HEK293 (cell line): ENCODE results near the gene DLX2.

Experiments
- CTCF ChIA-PET: fragments of 350-600 bp; formaldehyde crosslinking; extraction: SDS; loops from one replicate; lab custom pipeline; 2021; ENCODE audit warnings: antibody characterized with exemption; lab: Yijun Ruan, JAX
- POLR2A ChIA-PET: fragments of 300-600 bp; formaldehyde crosslinking; extraction: SDS; loops from one replicate; lab custom pipeline; 2020; ENCODE audit warnings: antibody characterized with exemption, inconsistent platforms; lab: Yijun Ruan, JAX
- H3K27ac ChIP-seq: fragments of 200-500 bp; sonication (Bioruptor generic); 2 replicates; pipeline ENCODE4 v1.5.1; 2014; ENCODE audit warnings: low read depth, low read length, control low read depth, inconsistent platforms; ENCODE audit errors: extremely low read depth
- H3K36me3 ChIP-seq, 2 experiments: fragments of 200-500 bp in 1 of 2; sonication (Bioruptor generic) in 1 of 2; 1 replicate in 1 of 2; 2 replicates in 1 of 2; pipeline ENCODE4 v1.5.1; 2014 to 2017; ENCODE audit warnings: inconsistent platforms in 2 of 2, low read length in 2 of 2; ENCODE audit not compliant: control insufficient read depth in 2 of 2, insufficient read depth in 1 of 2
- H3K4me1 ChIP-seq: fragments of 200-500 bp; sonication (Bioruptor generic); 2 replicates; pipeline ENCODE4 v1.5.1; 2014; ENCODE audit warnings: mild to moderate bottlenecking, low read length, inconsistent platforms; ENCODE audit not compliant: control insufficient read depth, insufficient read depth
- H3K4me3 ChIP-seq: 2 replicates; pipeline ENCODE4 v1.5.1; 2011; ENCODE audit warnings: low read depth, mild to moderate bottlenecking, control low read depth, low read length, moderate library complexity
- H3K9me3 ChIP-seq: fragments of 200-500 bp; sonication (Bioruptor generic); 2 replicates; pipeline ENCODE4 v1.5.1; 2014; ENCODE audit warnings: low read depth, low read length, inconsistent platforms; ENCODE audit not compliant: control insufficient read depth, insufficient read depth
- IKZF3 ChIP-seq: fragments of 450-650 bp; IDR thresholded peaks from 2 replicates; pipeline ENCODE4 v1.5.0; 2018; ENCODE audit warnings: missing biosample characterization, mild to moderate bottlenecking, missing genetic modification characterization, moderate library complexity
- REPIN1 ChIP-seq: fragments of 450-650 bp; formaldehyde crosslinking; IDR thresholded peaks from 2 replicates; pipeline ENCODE4 v1.5.1; 2017; ENCODE audit warnings: missing biosample characterization, missing genetic modification characterization, low read depth
- SCRT2 ChIP-seq: fragments of 450-650 bp; formaldehyde crosslinking; IDR thresholded peaks from 2 replicates; pipeline ENCODE4 v1.5.1; 2016; ENCODE audit warnings: missing biosample characterization, missing genetic modification characterization
- SP3 ChIP-seq: fragments of 450-650 bp; formaldehyde crosslinking; IDR thresholded peaks from 2 replicates; pipeline ENCODE4 v1.5.1; 2016; ENCODE audit warnings: missing biosample characterization, missing genetic modification characterization
- ZBTB11 ChIP-seq: fragments of 450-650 bp; formaldehyde crosslinking; conservative IDR thresholded peaks from 2 replicates; pipeline ENCODE4 v1.5.1; 2016; ENCODE audit warnings: low read depth, missing biosample characterization, missing genetic modification characterization
- ZBTB17 ChIP-seq: fragments of 450-650 bp; formaldehyde crosslinking; IDR thresholded peaks from 2 replicates; pipeline ENCODE4 v1.5.1; 2016; ENCODE audit warnings: missing biosample characterization, missing genetic modification characterization
- ZNF184 ChIP-seq: fragments of 450-650 bp; IDR thresholded peaks from 2 replicates; pipeline ENCODE4 v1.5.1; 2018; ENCODE audit warnings: missing biosample characterization, mild to moderate bottlenecking, missing genetic modification characterization
- ZNF202 ChIP-seq: fragments of 450-650 bp; formaldehyde crosslinking; IDR thresholded peaks from 2 replicates; pipeline ENCODE4 v1.5.1; 2016; ENCODE audit warnings: missing biosample characterization, missing genetic modification characterization, borderline replicate concordance
- ZNF350 ChIP-seq: fragments of 450-650 bp; formaldehyde crosslinking; IDR thresholded peaks from 2 replicates; pipeline ENCODE4 v1.5.0; 2017; ENCODE audit warnings: missing biosample characterization, mild to moderate bottlenecking, missing genetic modification characterization
- ZNF362 ChIP-seq: fragments of 450-650 bp; formaldehyde crosslinking; IDR thresholded peaks from 2 replicates; pipeline ENCODE4 v1.5.1; 2016; ENCODE audit warnings: missing biosample characterization, missing genetic modification characterization
- ZNF366 ChIP-seq: fragments of 450-650 bp; formaldehyde crosslinking; conservative IDR thresholded peaks from 2 replicates; pipeline ENCODE4 v1.5.1; 2016; ENCODE audit warnings: missing biosample characterization, missing genetic modification characterization
- ZNF555 ChIP-seq: fragments of 450-650 bp; formaldehyde crosslinking; conservative IDR thresholded peaks from 2 replicates; pipeline ENCODE4 v1.5.1; 2017; ENCODE audit warnings: missing biosample characterization, mild to moderate bottlenecking, missing genetic modification characterization, inconsistent platforms
- ZNF600 ChIP-seq: fragments of 450-650 bp; formaldehyde crosslinking; IDR thresholded peaks from 2 replicates; pipeline ENCODE4 v1.5.1; 2016; ENCODE audit warnings: missing biosample characterization, missing genetic modification characterization
- ZNF645 ChIP-seq: fragments of 450-650 bp; formaldehyde crosslinking; IDR thresholded peaks from 2 replicates; pipeline ENCODE4; 2016; ENCODE audit warnings: missing biosample characterization, missing genetic modification characterization
- ZNF701 ChIP-seq: fragments of 450-650 bp; formaldehyde crosslinking; IDR thresholded peaks from 2 replicates; pipeline ENCODE4 v1.5.1; 2016; ENCODE audit warnings: missing biosample characterization, missing genetic modification characterization
- ZNF768 ChIP-seq: fragments of 450-650 bp; formaldehyde crosslinking; IDR thresholded peaks from 2 replicates; pipeline ENCODE4 v1.5.1; 2018; ENCODE audit warnings: missing biosample characterization, mild to moderate bottlenecking, missing genetic modification characterization
- ZNF830 ChIP-seq: fragments of 450-650 bp; IDR thresholded peaks from 2 replicates; pipeline ENCODE4 v1.5.0; 2018; ENCODE audit warnings: missing biosample characterization, missing genetic modification characterization, low read depth, mild to moderate bottlenecking, moderate library complexity
- ZNF837 ChIP-seq: fragments of 450-650 bp; formaldehyde crosslinking; IDR thresholded peaks from 2 replicates; pipeline ENCODE4 v1.5.1; 2016; ENCODE audit warnings: missing biosample characterization, missing genetic modification characterization
- TF ChIP-seq, protein P1 (sequence below): fragments of 450-650 bp; formaldehyde crosslinking; IDR thresholded peaks from 2 replicates; pipeline ENCODE4 v1.5.1; 2016; ENCODE audit warnings: missing biosample characterization, missing genetic modification characterization, borderline replicate concordance
- TF ChIP-seq, protein P2 (sequence below): fragments of 450-650 bp; formaldehyde crosslinking; IDR thresholded peaks from 2 replicates; pipeline ENCODE4 v1.5.1; 2016; ENCODE audit warnings: missing biosample characterization, missing genetic modification characterization
- TF ChIP-seq, protein P3 (sequence below): sonication (generic); formaldehyde crosslinking; IDR thresholded peaks from 2 replicates; pipeline ENCODE4 v1.8.1; 2022; ENCODE audit warnings: mild to moderate bottlenecking, moderate library complexity, missing genetic modification reagents

DLX2 gene

GRCh38 chr2:172052000-172052983, 50.4 kb downstream of the DLX2 start:
- Histone ChIP-seq H3K36me3 (no peaks in the 10 kb centered on the region), H3K4me3 (no peak overlapping the region), H3K27ac (peak overlapping the region; percentile 18), H3K9me3 (no peaks in the 10 kb centered on the region), H3K4me1 (peaks cover 14% of the 10 kb centered on the region)
- ChIA-PET CTCF (interaction anchor here (1.2 to 1.9 kb wide), 2 partner anchors 14 to 51 kb away, joined by 3 to 4 read pairs; partner anchors contain the start of gene DLX2), POLR2A (interaction anchor here (1.2 to 2.4 kb wide), 3 partner anchors 33 to 49 kb away, joined by 4 to 16 read pairs (median 16); partner anchors contain the start of gene DLX1)
- TF ChIP-seq SCRT2 = peak; percentile 24; the same call in 1 of the 2 replicates
- TF ChIP-seq ZNF837 (tag by site-specific recombination) = no peak
- no peak for TF ChIP-seq ZNF645 (tag by site-specific recombination)
- TF ChIP-seq ZNF350 (tag by site-specific recombination) = no peak
- TF ChIP-seq ZNF202 (tag by site-specific recombination) = no peak
- no peak for TF ChIP-seq ZNF830
- no peak for TF ChIP-seq ZNF768 (tag by site-specific recombination)
- 0 out of 2 replicates have a peak, but pooled peaks have one; percentile 37 for TF ChIP-seq ZNF600 (tag by site-specific recombination)
- TF ChIP-seq, protein P1, sequence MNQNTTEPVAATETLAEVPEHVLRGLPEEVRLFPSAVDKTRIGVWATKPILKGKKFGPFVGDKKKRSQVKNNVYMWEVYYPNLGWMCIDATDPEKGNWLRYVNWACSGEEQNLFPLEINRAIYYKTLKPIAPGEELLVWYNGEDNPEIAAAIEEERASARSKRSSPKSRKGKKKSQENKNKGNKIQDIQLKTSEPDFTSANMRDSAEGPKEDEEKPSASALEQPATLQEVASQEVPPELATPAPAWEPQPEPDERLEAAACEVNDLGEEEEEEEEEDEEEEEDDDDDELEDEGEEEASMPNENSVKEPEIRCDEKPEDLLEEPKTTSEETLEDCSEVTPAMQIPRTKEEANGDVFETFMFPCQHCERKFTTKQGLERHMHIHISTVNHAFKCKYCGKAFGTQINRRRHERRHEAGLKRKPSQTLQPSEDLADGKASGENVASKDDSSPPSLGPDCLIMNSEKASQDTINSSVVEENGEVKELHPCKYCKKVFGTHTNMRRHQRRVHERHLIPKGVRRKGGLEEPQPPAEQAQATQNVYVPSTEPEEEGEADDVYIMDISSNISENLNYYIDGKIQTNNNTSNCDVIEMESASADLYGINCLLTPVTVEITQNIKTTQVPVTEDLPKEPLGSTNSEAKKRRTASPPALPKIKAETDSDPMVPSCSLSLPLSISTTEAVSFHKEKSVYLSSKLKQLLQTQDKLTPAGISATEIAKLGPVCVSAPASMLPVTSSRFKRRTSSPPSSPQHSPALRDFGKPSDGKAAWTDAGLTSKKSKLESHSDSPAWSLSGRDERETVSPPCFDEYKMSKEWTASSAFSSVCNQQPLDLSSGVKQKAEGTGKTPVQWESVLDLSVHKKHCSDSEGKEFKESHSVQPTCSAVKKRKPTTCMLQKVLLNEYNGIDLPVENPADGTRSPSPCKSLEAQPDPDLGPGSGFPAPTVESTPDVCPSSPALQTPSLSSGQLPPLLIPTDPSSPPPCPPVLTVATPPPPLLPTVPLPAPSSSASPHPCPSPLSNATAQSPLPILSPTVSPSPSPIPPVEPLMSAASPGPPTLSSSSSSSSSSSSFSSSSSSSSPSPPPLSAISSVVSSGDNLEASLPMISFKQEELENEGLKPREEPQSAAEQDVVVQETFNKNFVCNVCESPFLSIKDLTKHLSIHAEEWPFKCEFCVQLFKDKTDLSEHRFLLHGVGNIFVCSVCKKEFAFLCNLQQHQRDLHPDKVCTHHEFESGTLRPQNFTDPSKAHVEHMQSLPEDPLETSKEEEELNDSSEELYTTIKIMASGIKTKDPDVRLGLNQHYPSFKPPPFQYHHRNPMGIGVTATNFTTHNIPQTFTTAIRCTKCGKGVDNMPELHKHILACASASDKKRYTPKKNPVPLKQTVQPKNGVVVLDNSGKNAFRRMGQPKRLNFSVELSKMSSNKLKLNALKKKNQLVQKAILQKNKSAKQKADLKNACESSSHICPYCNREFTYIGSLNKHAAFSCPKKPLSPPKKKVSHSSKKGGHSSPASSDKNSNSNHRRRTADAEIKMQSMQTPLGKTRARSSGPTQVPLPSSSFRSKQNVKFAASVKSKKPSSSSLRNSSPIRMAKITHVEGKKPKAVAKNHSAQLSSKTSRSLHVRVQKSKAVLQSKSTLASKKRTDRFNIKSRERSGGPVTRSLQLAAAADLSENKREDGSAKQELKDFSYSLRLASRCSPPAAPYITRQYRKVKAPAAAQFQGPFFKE (tag by site-specific recombination) = no peak
- TF ChIP-seq ZNF362 (tag by site-specific recombination) = no peak
- TF ChIP-seq ZNF184 (tag by site-specific recombination) = no peak
- TF ChIP-seq IKZF3 (tag by site-specific recombination) = peak; percentile 47; the same call in 1 of the 2 replicates
- TF ChIP-seq ZBTB17 (tag by site-specific recombination) = peak; percentile 66
- TF ChIP-seq, protein P2, sequence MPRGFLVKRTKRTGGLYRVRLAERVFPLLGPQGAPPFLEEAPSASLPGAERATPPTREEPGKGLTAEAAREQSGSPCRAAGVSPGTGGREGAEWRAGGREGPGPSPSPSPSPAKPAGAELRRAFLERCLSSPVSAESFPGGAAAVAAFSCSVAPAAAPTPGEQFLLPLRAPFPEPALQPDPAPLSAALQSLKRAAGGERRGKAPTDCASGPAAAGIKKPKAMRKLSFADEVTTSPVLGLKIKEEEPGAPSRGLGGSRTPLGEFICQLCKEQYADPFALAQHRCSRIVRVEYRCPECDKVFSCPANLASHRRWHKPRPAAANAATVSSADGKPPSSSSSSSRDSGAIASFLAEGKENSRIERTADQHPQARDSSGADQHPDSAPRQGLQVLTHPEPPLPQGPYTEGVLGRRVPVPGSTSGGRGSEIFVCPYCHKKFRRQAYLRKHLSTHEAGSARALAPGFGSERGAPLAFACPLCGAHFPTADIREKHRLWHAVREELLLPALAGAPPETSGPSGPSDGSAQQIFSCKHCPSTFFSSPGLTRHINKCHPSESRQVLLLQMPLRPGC (tag by site-specific recombination) = no peak
- TF ChIP-seq ZNF555 (tag by site-specific recombination) = no peak
- TF ChIP-seq, protein P3, sequence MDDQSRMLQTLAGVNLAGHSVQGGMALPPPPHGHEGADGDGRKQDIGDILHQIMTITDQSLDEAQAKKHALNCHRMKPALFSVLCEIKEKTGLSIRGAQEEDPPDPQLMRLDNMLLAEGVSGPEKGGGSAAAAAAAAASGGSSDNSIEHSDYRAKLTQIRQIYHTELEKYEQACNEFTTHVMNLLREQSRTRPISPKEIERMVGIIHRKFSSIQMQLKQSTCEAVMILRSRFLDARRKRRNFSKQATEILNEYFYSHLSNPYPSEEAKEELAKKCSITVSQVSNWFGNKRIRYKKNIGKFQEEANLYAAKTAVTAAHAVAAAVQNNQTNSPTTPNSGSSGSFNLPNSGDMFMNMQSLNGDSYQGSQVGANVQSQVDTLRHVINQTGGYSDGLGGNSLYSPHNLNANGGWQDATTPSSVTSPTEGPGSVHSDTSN = no peak
- no peak for TF ChIP-seq ZBTB11 (tag by site-specific recombination)
- no peak for TF ChIP-seq SP3 (tag by site-specific recombination)
- TF ChIP-seq REPIN1 (tag by site-specific recombination) = no peak
- no peak for TF ChIP-seq ZNF701 (tag by site-specific recombination)
- no peak for TF ChIP-seq ZNF366 (tag by site-specific recombination)
